Inferior parietal cortex (tissue), 1 donor: ENCODE data around the gene UBAC1.
A peak's percentile ranks its signal among the peaks of the same experiment; 100 is the strongest.

Experiments
- DNase-seq: peaks from one replicate; pipeline ENCODE4 v3.0.0-alpha.2; 2016; ENCODE audit errors: extremely low spot score

UBAC1 gene

GRCh38 chr9:135884328-135885035 is 76.7 kb downstream of the UBAC1 start:
- DNase-seq = no peak

GRCh38 chr9:135883410-135884089 is 77.6 kb downstream of the UBAC1 start:
- DNase-seq = peak; percentile 15
